Adrenal gland (tissue), 19 donors: ENCODE data around the gene ESYT2. TPM values are rescaled to one million over a fixed set of nuclear protein-coding genes. Genes with fewer than 3 reads are reported as not detected.
"Not testable (repeated sequence)": the region's sequence is repeated elsewhere in the genome, so short reads cannot be mapped to it uniquely, and the experiment has no call there.

Experiments used
- DNase-seq, 7 donors: peaks; one replicate each; pipeline ENCODE4 v3.0.0-alpha.2; 2019 to 2020
- H3K27ac ChIP-seq, 5 donors: fragments of 200-600 bp; sonication (generic) in 4 of 5; 1 replicate in 3 of 5; 2 replicates in 2 of 5; pipeline versions ENCODE4 v1.5.1 to v1.8.0; 2016 to 2020; ENCODE audit warnings: mild to moderate bottlenecking in 1 of 5
- H3K27me3 ChIP-seq: fragments of 200-600 bp; 2 replicates; pipeline ENCODE4 v1.8.0; 2021
- H3K36me3 ChIP-seq, 2 donors: fragments of 200-600 bp; replicated peaks in 1 of 2; 1 replicate in 1 of 2; 2 replicates in 1 of 2; pipeline versions ENCODE4 v1.5.1 to v1.8.0; 2018 to 2022
- H3K4me1 ChIP-seq, 2 donors: fragments of 200-600 bp; replicated peaks in 1 of 2; 1 replicate in 1 of 2; 2 replicates in 1 of 2; pipeline versions ENCODE4 v1.5.1 to v1.8.0; 2018 to 2021
- H3K4me3 ChIP-seq, 4 donors: fragments of 200-600 bp; sonication (generic) in 3 of 4; one replicate each; pipeline ENCODE4 v1.5.1; 2016 to 2018
- H3K9me3 ChIP-seq, 3 donors: fragments of 200-600 bp; sonication (generic) in 1 of 3; replicated peaks in 1 of 3; 1 replicate in 2 of 3; 2 replicates in 1 of 3; pipeline versions ENCODE4 v1.5.1 to v1.8.0; 2016 to 2021
- CTCF ChIP-seq, 6 experiments: fragments of 450-650 bp in 4 of 6; fragments of 200-600 bp in 2 of 6; sonication (generic) in 1 of 6; IDR thresholded peaks; 1 replicate in 5 of 6; 2 replicates in 1 of 6; pipeline versions ENCODE4 v1.5.1 to v1.8.0; 2016 to 2021; ENCODE audit warnings: antibody characterized with exemption in 6 of 6, mild to moderate bottlenecking in 2 of 6, moderate library complexity in 1 of 6
- POLR2A ChIP-seq, 2 donors: fragments of 450-650 bp; IDR thresholded peaks; one replicate each; pipeline ENCODE4 v1.6.1; 2017; ENCODE audit warnings: antibody characterized with exemption in 2 of 2, mild to moderate bottlenecking in 2 of 2, moderate library complexity in 1 of 2
- WGBS, 4 donors: extraction: QIAGEN DNeasy Blood & Tissue Kit in 2 of 4; methylation state at CpG; one replicate each; pipeline versions ENCODE4 v1.1.5 to v1.1.7; 2013 to 2017; 5-methylcytosine and 5-hydroxymethylcytosine counted together
- intact Hi-C, 2 donors: fragments of 100-400 bp; cut with DNase I; formaldehyde crosslinking; loops; one replicate each; pipeline versions ENCODE4 v1.14.1 to v1.15.0; 2022 to 2023
- long read RNA-seq, 10 donors: library from polyadenylated mRNA in 3 of 10; unstranded in 2 of 10; stranded (forward) in 1 of 10; transcript quantifications; one replicate each; pipeline ENCODE4 v2.0.0 and lab custom pipeline, GENCODE V29; 2021 to 2026
- polyA plus RNA-seq, 3 donors: library from polyadenylated mRNA; stranded (reverse); fragments of 200-250 nt in 2 of 3; fragments of 350-450 nt in 1 of 3; fragmentation: Illumina TruSeq in 1 of 3; extraction: RNeasy Lipid Tissue Mini Kit (QIAGEN cat#74804) in 1 of 3; gene quantifications; one replicate each; pipeline ENCODE4 v1.2.3, GENCODE V29; 2013 to 2014
- total RNA-seq, 9 donors: library from RNA; depleted of rRNA in 4 of 9; stranded (reverse); fragments of >200 nt in 4 of 9; fragments of 120-200 nt in 1 of 9; fragmentation: NEBNext Ultra II Directional in 1 of 9; extraction: Animal tissue kit (Norgen Biotek cat#: 25700) in 1 of 9; gene quantifications; one replicate each; pipeline versions ENCODE4 v1.1.0 to v1.2.4, GENCODE V29; 2013 to 2023
- donor health status: healthy with polysubstance abuse.
- donor health status: Bipolar disorder and iron deficiency.
- donor health status: DM: yes; HTN: yes; CAD: no.
- donor health status: DM: no; HTN: no; CAD: no.
- donor health status: DM: no; HTN: no; CAD: no.
- donor health status: DM: yes; HTN: yes; CAD: no.

ESYT2 gene
- 100 to 1,000 TPM in 3 of 9 donors, 10 to 100 TPM in 6; 56.2 to 104 (median 91.1) TPM for total RNA-seq
- polyA plus RNA-seq = 10 to 100 TPM; 16.8 to 57.6 (median 24.5) TPM
- long read RNA-seq, donor 1, full-length matches to known transcripts = 2 of 2 reads
- long read RNA-seq, donor 1, partial matches to known transcripts = 0 of 2 reads
- long read RNA-seq, donor 1, other reads (novel, unspliced or antisense) = 0 of 2 reads
- long read RNA-seq, donor 2, full-length matches to known transcripts = 3 of 3 reads
- long read RNA-seq, donor 2, partial matches to known transcripts = 0 of 3 reads
- long read RNA-seq, donor 2, other reads (novel, unspliced or antisense) = 0 of 3 reads
- long read RNA-seq, donor 3, full-length matches to known transcripts = 3 of 3 reads
- long read RNA-seq, donor 3, partial matches to known transcripts = 0 of 3 reads
- long read RNA-seq, donor 3, other reads (novel, unspliced or antisense) = 0 of 3 reads
- long read RNA-seq, donor 4, partial matches to known transcripts = 2 of 7 reads
- long read RNA-seq, donor 4, other reads (novel, unspliced or antisense) = 4 of 7 reads
- long read RNA-seq, donor 5, full-length matches to known transcripts = 142 of 171 reads
- long read RNA-seq, donor 5, partial matches to known transcripts = 3 of 171 reads
- long read RNA-seq, donor 5, other reads (novel, unspliced or antisense) = 26 of 171 reads
- long read RNA-seq, donor 6, partial matches to known transcripts = 2 of 4 reads
- long read RNA-seq, donor 6, other reads (novel, unspliced or antisense) = 2 of 4 reads
- long read RNA-seq, donor 7, full-length matches to known transcripts = 1 of 1 reads
- long read RNA-seq, donor 7, partial matches to known transcripts = 0 of 1 reads
- long read RNA-seq, donor 7, other reads (novel, unspliced or antisense) = 0 of 1 reads
- long read RNA-seq, donor 8, full-length matches to known transcripts = 18 of 18 reads
- long read RNA-seq, donor 8, partial matches to known transcripts = 0 of 18 reads
- long read RNA-seq, donor 8, other reads (novel, unspliced or antisense) = 0 of 18 reads
- long read RNA-seq, donor 9, full-length matches to known transcripts = 2 of 2 reads
- long read RNA-seq, donor 9, partial matches to known transcripts = 0 of 2 reads
- long read RNA-seq, donor 9, other reads (novel, unspliced or antisense) = 0 of 2 reads
- long read RNA-seq, donor 10 = 0 reads

GRCh38 chr7:158829342-158830210 lies at the start of gene ESYT2:
Gene ESYT2 (minus strand): TSS chr7:158829509. CDS start chr7:158829418, 91 bp downstream.
- Histone ChIP-seq H3K27ac (peak within 1 kb of the TSS; percentile 94 to 100 (median 99)), H3K36me3 (no peaks in the 10 kb centered on the region), H3K9me3 (no peaks in the 10 kb centered on the region), H3K4me1 (peaks cover 10 to 20% of the 10 kb centered on the region in 2 donors), H3K4me3 (peak within 1 kb of the TSS; percentile 49 to 97 (median 96)), H3K27me3 (no peaks in the 10 kb centered on the region)
- peak; percentile 97 to 100 (median 98) for DNase-seq
- 0% methylated on average over 5 to 120 of the region's 120 CpGs for WGBS, 4 donors
- intact Hi-C loops = loop anchor here in 1 of 2 donors (5.0 kb wide), 1 partner anchor 47 kb away; no protein-coding TSS in a partner anchor
- peak; percentile 92 to 97 for TF ChIP-seq POLR2A (IDR thresholded peaks at IDR 0.05)
- peak in 3 of 6 experiments; percentile 11 to 27 (median 17) for TF ChIP-seq CTCF (IDR thresholded peaks at IDR 0.05)

- H3K27me3 ChIP-seq, DNase-seq, H3K4me3 ChIP-seq, intact Hi-C loops, H3K27ac ChIP-seq, H3K9me3 ChIP-seq, H3K4me1 ChIP-seq: not testable (repeated sequence)
- H3K36me3 ChIP-seq = peaks cover 0 to 41% of the 10 kb centered on the region in 2 donors
- WGBS, 4 donors = 90 to 96% (median 92%) methylated on average over 37 to 41 of the region's 41 CpGs
Measured at GRCh38 chr7:158878151-158879079, 49.1 kb upstream of the ESYT2 start.

- H3K27ac ChIP-seq = no peak overlapping the region
- TF ChIP-seq CTCF (IDR thresholded peaks at IDR 0.05) (no peak), POLR2A (IDR thresholded peaks at IDR 0.05) (no peak)
- no peak overlapping the region for H3K4me3 ChIP-seq
- intact Hi-C loops = no loop called here
- no peaks in the 10 kb centered on the region for H3K4me1 ChIP-seq
- peaks cover 0 to 55% of the 10 kb centered on the region in 2 donors for H3K36me3 ChIP-seq
- no peaks in the 10 kb centered on the region for H3K27me3 ChIP-seq
- H3K9me3 ChIP-seq = no peaks in the 10 kb centered on the region
- no peak for DNase-seq
- 95 to 98% (median 97%) methylated on average over 23 of the region's 23 CpGs for WGBS, 4 donors
Measured at GRCh38 chr7:158876984-158877383, 47.7 kb upstream of the ESYT2 start.
